ENCODE results near the gene COPS3. TPM values are rescaled to one million over a fixed set of nuclear protein-coding genes. Genes with fewer than 3 reads are reported as not detected.
"Not testable (repeated sequence)": the region's sequence is repeated elsewhere in the genome, so short reads cannot be mapped to it uniquely, and the experiment has no call there.

Gene COPS3
- total RNA-seq, 1 experiment from 2014 or later: 87.6 TPM

DNA sequence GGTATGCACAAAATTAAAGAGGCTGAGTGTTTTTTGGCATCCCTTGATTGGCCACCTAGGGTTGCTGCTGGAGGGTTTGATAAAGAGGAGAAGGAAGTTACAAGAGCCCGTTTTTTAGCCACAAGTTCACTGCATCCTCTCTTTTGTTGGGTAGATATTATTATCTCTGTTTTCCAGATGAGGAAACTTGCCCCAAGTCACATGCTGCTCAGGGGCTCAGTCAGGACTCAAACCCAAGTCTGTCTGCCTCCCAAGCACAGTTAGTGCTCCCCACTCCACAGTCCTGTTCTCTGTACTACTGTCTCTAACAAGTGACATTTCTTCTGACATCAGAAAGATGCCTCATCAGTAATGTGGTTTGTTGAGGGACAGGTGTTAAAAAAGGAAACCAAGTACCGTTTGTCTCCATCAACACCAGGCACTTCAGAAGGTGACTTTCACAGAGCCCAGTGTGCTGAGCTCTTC lies 23.5 kb upstream of the COPS3 start:
- TF ChIP-seq EZH2 (IDR thresholded peaks at IDR 0.05; ENCODE audit: low read depth): no peak
- TF ChIP-seq, protein P1, sequence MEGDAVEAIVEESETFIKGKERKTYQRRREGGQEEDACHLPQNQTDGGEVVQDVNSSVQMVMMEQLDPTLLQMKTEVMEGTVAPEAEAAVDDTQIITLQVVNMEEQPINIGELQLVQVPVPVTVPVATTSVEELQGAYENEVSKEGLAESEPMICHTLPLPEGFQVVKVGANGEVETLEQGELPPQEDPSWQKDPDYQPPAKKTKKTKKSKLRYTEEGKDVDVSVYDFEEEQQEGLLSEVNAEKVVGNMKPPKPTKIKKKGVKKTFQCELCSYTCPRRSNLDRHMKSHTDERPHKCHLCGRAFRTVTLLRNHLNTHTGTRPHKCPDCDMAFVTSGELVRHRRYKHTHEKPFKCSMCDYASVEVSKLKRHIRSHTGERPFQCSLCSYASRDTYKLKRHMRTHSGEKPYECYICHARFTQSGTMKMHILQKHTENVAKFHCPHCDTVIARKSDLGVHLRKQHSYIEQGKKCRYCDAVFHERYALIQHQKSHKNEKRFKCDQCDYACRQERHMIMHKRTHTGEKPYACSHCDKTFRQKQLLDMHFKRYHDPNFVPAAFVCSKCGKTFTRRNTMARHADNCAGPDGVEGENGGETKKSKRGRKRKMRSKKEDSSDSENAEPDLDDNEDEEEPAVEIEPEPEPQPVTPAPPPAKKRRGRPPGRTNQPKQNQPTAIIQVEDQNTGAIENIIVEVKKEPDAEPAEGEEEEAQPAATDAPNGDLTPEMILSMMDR (conservative IDR thresholded peaks at IDR 0.05): no peak
- Histone ChIP-seq H2AFZ (no peak overlapping the region), H3K9me3 (ENCODE audit: insufficient read depth, low read depth) (no peaks in the 10 kb centered on the region), H3K79me2 (ENCODE audit: low read depth) (no peaks in the 10 kb centered on the region), H3K4me2 (peak overlapping the region; percentile 83), H3K27ac (no peak overlapping the region), H3F3A (ENCODE audit: insufficient read depth, low read depth) (peaks cover 13% of the 10 kb centered on the region; the same call in 1 of the 2 replicates), H3K27me3 (ENCODE audit: insufficient read depth, low read depth) (no peaks in the 10 kb centered on the region), H3K36me3 (ENCODE audit: low read depth) (no peaks in the 10 kb centered on the region), H3K4me3 (no peak overlapping the region; the same call in 1 of the 2 replicates), H3K4me1 (replicated peaks; ENCODE audit: insufficient read depth) (peaks cover 6% of the 10 kb centered on the region; the same call in 1 of the 2 replicates), H4K20me1 (ENCODE audit: insufficient read depth) (no peaks in the 10 kb centered on the region), H3K9me2 (ENCODE audit: insufficient read depth) (no peaks in the 10 kb centered on the region)
- ChIA-PET CTCF (no interaction called here), POLR2A (ENCODE audit: unreplicated experiment) (no interaction called here)
- intact Hi-C loops (cut with micrococcal nuclease; ENCODE audit: unreplicated experiment): loop anchor here (5.0 kb wide), 1 partner anchor 48 kb away; no protein-coding TSS in a partner anchor
- DNase-seq: no peak
- BruUV-seq (replicated peaks): no TSS peak

DNA sequence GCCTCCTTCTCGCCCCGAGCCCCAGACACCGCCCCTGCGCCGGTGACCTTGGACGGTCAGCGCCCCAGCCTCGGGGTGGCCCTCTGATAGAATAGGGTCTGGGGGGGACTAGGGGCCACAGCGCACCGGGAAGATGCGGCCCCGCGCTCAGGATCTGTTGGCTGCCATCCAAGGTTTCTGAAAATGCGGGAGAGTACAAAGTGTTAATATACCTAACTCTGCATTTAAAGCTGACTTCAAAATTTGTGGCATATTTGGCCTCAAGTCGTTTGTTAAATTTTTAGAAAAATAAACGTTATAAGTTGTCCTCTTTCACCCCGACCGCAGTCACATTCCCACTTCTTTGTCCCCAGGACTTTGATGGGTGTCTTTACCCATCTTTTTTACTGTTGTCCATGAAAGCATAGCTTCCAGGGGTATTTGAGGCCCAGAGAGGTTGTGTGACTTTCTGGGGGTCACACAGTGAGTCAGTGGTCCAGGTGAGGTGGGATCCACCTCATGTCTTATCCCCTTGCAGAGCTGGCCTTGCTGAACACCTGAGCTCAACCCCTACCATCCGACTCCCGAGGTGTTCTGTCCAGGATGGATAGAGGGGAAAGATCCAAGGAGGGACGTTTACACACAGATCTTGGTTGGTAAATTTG lies 22.9 kb upstream of the COPS3 start:
- TSS peak; percentile 72 for BruUV-seq (replicated peaks)

DNA sequence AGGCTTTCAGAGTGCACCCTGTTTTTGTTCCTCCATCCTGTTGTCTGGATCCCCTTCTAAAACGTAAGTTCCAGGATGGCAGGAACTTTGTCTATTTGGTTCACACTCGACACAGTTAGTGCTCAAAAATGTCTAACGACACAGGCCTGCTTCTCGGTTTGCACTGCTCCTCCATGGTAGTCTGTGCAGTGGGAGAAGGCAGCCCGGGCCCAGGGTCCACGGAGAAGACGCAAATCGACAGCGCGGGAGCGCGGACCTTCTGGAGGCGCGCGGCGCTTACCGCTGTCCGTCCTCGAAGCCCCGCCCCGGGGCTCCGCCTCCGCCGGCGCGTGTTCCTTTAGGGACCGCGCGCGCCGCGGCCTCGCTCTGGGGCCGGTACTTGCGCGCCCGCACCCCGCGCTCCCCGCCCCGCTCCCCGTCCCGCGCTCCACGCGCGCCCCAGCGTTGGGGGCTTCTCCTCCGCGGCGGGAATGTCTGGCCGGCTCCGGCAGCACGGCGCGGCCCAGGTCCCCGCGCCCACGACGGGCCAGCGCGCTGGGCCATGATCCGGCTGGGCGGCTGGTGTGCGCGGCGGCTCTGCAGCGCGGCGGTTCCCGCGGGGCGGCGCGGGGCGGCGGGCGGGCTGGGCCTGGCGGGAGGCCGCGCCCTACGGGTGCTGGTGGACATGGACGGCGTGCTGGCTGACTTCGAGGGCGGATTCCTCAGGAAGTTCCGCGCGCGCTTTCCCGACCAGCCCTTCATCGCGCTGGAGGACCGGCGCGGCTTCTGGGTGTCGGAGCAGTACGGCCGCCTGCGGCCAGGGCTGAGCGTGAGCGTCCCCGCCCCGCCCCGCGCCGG lies 22.2 kb upstream of the COPS3 start, which contains the start of gene NT5M:
Gene NT5M, plus strand, starts transcription at position 364 of the 837 bp plus-strand sequence. Its CDS starts 178 bp downstream, at position 542.
- BruUV-seq (replicated peaks): no TSS peak
- Histone ChIP-seq H3F3A (ENCODE audit: insufficient read depth, low read depth) (peaks cover 13% of the 10 kb centered on the region; the same call in 1 of the 2 replicates), H2AFZ (peak within 1 kb of the TSS; percentile 80), H3K9me3 (ENCODE audit: insufficient read depth, low read depth) (no peaks in the 10 kb centered on the region), H3K4me3 (peak within 1 kb of the TSS; percentile 79), H3K27ac (no peak within 1 kb of the TSS), H3K27me3 (ENCODE audit: insufficient read depth, low read depth) (no peaks in the 10 kb centered on the region), H3K4me1 (replicated peaks; ENCODE audit: insufficient read depth) (peaks cover 6% of the 10 kb centered on the region; the same call in 1 of the 2 replicates), H3K4me2 (peak within 1 kb of the TSS; percentile 83), H3K9me2 (ENCODE audit: insufficient read depth) (no peaks in the 10 kb centered on the region), H3K79me2 (ENCODE audit: low read depth) (no peaks in the 10 kb centered on the region), H3K36me3 (ENCODE audit: low read depth) (no peaks in the 10 kb centered on the region), H4K20me1 (ENCODE audit: insufficient read depth) (no peaks in the 10 kb centered on the region)
- POLR2A ChIA-PET (ENCODE audit: unreplicated experiment): no interaction called here
- TF ChIP-seq, protein P1 (conservative IDR thresholded peaks at IDR 0.05): no peak
- no peak for TF ChIP-seq EZH2 (IDR thresholded peaks at IDR 0.05; ENCODE audit: low read depth)
- intact Hi-C loops (cut with micrococcal nuclease; ENCODE audit: unreplicated experiment): loop anchor here (1.0 to 5.0 kb wide), 2 partner anchors 23 to 49 kb away; no protein-coding TSS in a partner anchor
- DNase-seq: peak; percentile 53 to 67
- CTCF ChIA-PET: no interaction called here

More for the DNA sequence above, 22.9 kb upstream of the COPS3 start:
- Histone ChIP-seq H2AFZ (peak overlapping the region; percentile 76), H3K4me1 (replicated peaks; ENCODE audit: insufficient read depth) (peaks cover 6% of the 10 kb centered on the region; the same call in 1 of the 2 replicates), H3K9me2 (ENCODE audit: insufficient read depth) (no peaks in the 10 kb centered on the region), H3K4me2 (peak overlapping the region; percentile 83), H3K79me2 (ENCODE audit: low read depth) (no peaks in the 10 kb centered on the region), H3K27me3 (ENCODE audit: insufficient read depth, low read depth) (no peaks in the 10 kb centered on the region), H3K27ac (no peak overlapping the region), H3F3A (ENCODE audit: insufficient read depth, low read depth) (peaks cover 13% of the 10 kb centered on the region; the same call in 1 of the 2 replicates), H4K20me1 (ENCODE audit: insufficient read depth) (no peaks in the 10 kb centered on the region), H3K4me3 (peak overlapping the region; percentile 79), H3K9me3 (ENCODE audit: insufficient read depth, low read depth) (no peaks in the 10 kb centered on the region), H3K36me3 (ENCODE audit: low read depth) (no peaks in the 10 kb centered on the region)
- DNase-seq: no peak
- TF ChIP-seq, protein P1 (conservative IDR thresholded peaks at IDR 0.05): no peak
- TF ChIP-seq EZH2 (IDR thresholded peaks at IDR 0.05; ENCODE audit: low read depth): no peak
- intact Hi-C loops (cut with micrococcal nuclease; ENCODE audit: unreplicated experiment): loop anchor here (1.0 to 5.0 kb wide), 2 partner anchors 24 to 48 kb away; no protein-coding TSS in a partner anchor
- ChIA-PET CTCF (no interaction called here), POLR2A (ENCODE audit: unreplicated experiment) (no interaction called here)

DNA sequence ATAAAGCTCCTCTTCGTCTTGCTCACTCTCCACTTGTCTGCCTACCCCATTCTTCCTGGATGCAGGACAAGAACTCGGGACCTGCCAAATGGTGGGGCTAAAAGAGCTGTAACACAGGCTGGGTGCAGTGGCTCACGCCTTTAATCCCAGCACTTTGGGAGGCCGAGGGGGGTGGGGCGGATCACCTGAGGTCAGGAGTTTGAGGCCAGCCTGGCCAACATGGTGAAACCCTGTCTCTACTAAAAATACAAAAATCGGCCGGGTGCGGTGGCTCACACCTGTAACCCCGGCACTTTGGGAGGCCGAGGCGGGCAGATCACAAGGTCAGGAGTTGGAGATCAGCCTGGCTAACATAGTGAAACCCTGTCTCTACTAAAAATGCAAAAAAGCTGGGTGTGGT lies 20.6 kb upstream of the COPS3 start:
- intact Hi-C loops (cut with micrococcal nuclease; ENCODE audit: unreplicated experiment): loop anchor here (5.0 kb wide), 1 partner anchor 51 kb away; no protein-coding TSS in a partner anchor
- CTCF ChIA-PET; H3K27ac ChIP-seq; H4K20me1 ChIP-seq (ENCODE audit: insufficient read depth); H2AFZ ChIP-seq; H3K4me3 ChIP-seq; H3K9me2 ChIP-seq (ENCODE audit: insufficient read depth); H3K9me3 ChIP-seq (ENCODE audit: insufficient read depth, low read depth); H3K4me2 ChIP-seq; H3K4me1 ChIP-seq (replicated peaks; ENCODE audit: insufficient read depth); DNase-seq; POLR2A ChIA-PET (ENCODE audit: unreplicated experiment); H3K36me3 ChIP-seq (ENCODE audit: low read depth); H3K27me3 ChIP-seq (ENCODE audit: insufficient read depth, low read depth); H3K79me2 ChIP-seq (ENCODE audit: low read depth); BruUV-seq (replicated peaks): not testable (repeated sequence)
- H3F3A ChIP-seq (ENCODE audit: insufficient read depth, low read depth): peaks cover 13% of the 10 kb centered on the region; the same call in 1 of the 2 replicates
